Heart left ventricle (tissue), 13 donors: ENCODE results near the gene CEP192.

Experiments used
- POLR2A ChIP-seq, 2 donors: fragments of 450-650 bp; IDR thresholded peaks; one replicate each; pipeline ENCODE4 v1.6.1; 2017; ENCODE audit warnings: antibody characterized with exemption in 2 of 2, mild to moderate bottlenecking in 2 of 2, moderate library complexity in 2 of 2
- TF ChIP-seq, protein P1 (sequence below), 12 donors: fragments of 200-600 bp; sonication (generic) in 4 of 12; IDR thresholded peaks; one replicate each; pipeline versions ENCODE4 v1.5.0 to v1.8.0; 2018 to 2022; ENCODE audit warnings: antibody characterized with exemption in 12 of 12, mild to moderate bottlenecking in 5 of 12
- donor health status: ischemic (EF 13 %, LVEDD 7.1; RV severe dilation, severe dysfunction).
- donor health status: DM: no; HTN: yes; CAD: no.
- donor health status: DM: no; HTN: no; CAD: no.
- donor health status: ischemic (EF 25% LVEDD 6.9; RV normal size, moderate dysfunction).
- donor health status: ischemic (EF 25% LVEDD 5.7; RV mildly dilated, moderate dysfunction).
- donor health status: ischemic (EF 35%, LVEDD 5.7; RV mildly dilated, moderate dysfunction).
- donor health status: nonischemic (EF 11% LVEDD 7.7; RV severe dilation, severe dysfunction).
- donor health status: DM: yes; HTN: yes; CAD: no.
- donor health status: PGD.
- donor health status: ischemic (EF 29% LVEDD 5.4; RV normal size, mild dysfunction).
- donor health status: nonischemic (EF 23%, LVEDD 6.1; RV moderate dilation, normal function).

DNA sequence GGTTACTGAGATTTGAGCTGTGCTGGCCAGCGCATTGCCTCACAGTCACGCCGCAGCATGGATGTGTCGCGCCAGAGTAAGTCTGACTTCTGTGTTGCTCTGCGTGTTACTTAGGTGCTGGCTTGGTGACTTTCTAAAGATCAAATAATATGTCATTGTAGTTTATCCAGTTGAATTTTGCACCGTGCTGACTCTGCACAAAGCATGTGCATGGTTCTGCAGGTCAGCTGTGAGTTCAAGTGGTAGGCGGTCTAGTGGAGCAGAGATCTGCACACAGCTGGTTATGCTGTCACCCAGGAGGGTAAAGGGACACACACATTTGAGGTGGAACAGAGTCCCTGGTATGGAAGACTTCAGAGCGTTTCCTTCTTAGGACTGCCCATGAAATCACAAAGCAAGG is 105.1 kb downstream of the CEP192 start:
- no peak for TF ChIP-seq POLR2A (IDR thresholded peaks at IDR 0.05)
- TF ChIP-seq, protein P1, sequence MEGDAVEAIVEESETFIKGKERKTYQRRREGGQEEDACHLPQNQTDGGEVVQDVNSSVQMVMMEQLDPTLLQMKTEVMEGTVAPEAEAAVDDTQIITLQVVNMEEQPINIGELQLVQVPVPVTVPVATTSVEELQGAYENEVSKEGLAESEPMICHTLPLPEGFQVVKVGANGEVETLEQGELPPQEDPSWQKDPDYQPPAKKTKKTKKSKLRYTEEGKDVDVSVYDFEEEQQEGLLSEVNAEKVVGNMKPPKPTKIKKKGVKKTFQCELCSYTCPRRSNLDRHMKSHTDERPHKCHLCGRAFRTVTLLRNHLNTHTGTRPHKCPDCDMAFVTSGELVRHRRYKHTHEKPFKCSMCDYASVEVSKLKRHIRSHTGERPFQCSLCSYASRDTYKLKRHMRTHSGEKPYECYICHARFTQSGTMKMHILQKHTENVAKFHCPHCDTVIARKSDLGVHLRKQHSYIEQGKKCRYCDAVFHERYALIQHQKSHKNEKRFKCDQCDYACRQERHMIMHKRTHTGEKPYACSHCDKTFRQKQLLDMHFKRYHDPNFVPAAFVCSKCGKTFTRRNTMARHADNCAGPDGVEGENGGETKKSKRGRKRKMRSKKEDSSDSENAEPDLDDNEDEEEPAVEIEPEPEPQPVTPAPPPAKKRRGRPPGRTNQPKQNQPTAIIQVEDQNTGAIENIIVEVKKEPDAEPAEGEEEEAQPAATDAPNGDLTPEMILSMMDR (IDR thresholded peaks at IDR 0.05), result no peak
